Vagina (tissue), 2 donors: Measurements from ENCODE around the gene COL23A1.

Source experiments
- POLR2A ChIP-seq, 2 donors: fragments of 450-650 bp; IDR thresholded peaks; one replicate each; pipeline ENCODE4 v1.6.1; 2017; ENCODE audit warnings: antibody characterized with exemption in 2 of 2, mild to moderate bottlenecking in 2 of 2, moderate library complexity in 2 of 2
- TF ChIP-seq, protein P1 (sequence below), 3 experiments: fragments of 450-650 bp in 2 of 3; fragments of 200-600 bp in 1 of 3; sonication (generic) in 1 of 3; IDR thresholded peaks; one replicate each; pipeline ENCODE4 v1.5.1; 2017 to 2019; ENCODE audit warnings: antibody characterized with exemption in 3 of 3, mild to moderate bottlenecking in 2 of 3, moderate library complexity in 2 of 3

DNA sequence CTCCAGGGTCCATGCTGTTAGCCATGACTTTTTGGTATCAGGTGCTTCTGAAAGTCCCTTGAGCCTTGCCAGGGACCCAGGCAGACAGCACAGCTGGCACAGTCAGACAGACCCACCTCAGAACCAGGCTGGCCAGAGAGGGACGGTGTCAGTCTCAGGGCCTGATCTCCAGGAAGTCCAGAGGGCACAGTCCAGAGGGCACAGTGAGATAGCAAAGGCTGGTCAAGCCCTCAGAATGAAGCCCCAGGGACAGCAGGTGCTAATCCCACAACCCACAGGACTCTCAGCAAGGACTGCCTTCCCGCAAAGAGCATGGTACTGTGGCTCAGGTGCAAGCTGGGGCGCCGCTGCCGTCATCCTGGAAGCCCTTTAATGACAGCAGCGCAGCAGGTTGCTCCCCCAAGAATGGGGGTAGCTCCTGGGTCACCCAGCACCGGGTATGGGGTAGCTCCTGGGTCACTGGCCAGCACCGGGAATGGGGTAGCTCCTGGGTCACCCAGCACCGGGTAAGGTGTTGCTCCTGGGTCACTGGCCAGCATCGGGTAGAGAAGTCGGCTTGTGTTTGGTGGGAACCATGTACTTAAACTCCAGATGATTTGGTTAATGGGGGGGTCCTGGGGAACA, 252.0 kb downstream of the COL23A1 start:
- TF ChIP-seq, protein P1, sequence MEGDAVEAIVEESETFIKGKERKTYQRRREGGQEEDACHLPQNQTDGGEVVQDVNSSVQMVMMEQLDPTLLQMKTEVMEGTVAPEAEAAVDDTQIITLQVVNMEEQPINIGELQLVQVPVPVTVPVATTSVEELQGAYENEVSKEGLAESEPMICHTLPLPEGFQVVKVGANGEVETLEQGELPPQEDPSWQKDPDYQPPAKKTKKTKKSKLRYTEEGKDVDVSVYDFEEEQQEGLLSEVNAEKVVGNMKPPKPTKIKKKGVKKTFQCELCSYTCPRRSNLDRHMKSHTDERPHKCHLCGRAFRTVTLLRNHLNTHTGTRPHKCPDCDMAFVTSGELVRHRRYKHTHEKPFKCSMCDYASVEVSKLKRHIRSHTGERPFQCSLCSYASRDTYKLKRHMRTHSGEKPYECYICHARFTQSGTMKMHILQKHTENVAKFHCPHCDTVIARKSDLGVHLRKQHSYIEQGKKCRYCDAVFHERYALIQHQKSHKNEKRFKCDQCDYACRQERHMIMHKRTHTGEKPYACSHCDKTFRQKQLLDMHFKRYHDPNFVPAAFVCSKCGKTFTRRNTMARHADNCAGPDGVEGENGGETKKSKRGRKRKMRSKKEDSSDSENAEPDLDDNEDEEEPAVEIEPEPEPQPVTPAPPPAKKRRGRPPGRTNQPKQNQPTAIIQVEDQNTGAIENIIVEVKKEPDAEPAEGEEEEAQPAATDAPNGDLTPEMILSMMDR (IDR thresholded peaks at IDR 0.05) = no peak
- no peak for TF ChIP-seq POLR2A (IDR thresholded peaks at IDR 0.05)
